GM21390 (cell line): ENCODE measurements around the gene DGKD.

Experiments used
- ATAC-seq: cut with Tn5 transposase; IDR thresholded peaks from one replicate; pipeline ENCODE4 v1.9.1; 2021; ENCODE audit not compliant: unreplicated experiment

The DGKD gene

DNA sequence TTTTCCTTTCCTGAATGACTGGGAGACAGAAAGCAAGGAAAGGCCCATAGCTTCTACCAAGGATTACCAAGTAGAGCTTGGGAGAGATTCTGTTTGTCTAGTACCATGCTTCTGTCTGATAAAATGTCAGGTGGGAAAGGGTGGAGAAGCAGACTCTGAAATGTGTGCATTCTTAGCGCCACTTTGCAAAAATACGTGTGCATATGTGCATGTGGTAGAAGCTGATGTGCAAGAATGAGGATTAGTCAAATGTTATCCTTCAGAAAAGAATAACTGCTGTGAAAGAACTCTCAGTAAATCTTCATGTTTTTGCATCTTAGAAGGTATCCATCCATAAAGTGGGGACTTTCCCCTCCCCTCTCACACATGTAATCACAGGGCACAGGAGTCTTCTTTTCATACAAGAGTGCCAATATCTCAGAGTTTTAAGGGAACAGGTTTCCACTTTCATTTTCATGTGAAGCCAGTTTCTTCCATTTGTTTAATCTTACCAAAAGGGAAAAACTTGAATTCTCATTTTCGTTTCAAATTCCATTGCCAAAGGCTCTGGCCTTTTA is 15.4 kb upstream of the DGKD start:
- ATAC-seq = no peak

GRCh38 chr2:233339427-233339826 is 14.9 kb upstream of the DGKD start:
- no peak for ATAC-seq

DNA sequence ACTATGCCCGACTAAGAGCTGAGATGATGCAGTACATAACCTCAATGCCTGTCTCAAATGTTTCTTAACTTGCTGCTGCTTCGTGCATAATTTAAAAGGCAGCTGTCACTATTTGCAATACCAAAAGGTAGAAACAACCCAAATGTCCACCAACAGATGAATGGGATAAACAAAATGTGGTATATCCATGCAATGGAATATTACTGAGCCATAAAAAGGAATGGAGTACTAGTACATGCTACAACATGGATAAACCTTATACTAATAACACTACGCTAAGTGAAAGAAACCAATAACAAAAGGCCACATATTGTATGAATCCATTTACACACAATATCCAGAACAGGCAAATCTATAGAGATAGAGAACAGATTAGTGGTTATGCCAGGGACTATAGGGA is 13.0 kb upstream of the DGKD start:
- ATAC-seq = no peak

GRCh38 chr2:233342301-233342700 is 12.0 kb upstream of the DGKD start:
- ATAC-seq = no peak

GRCh38 chr2:233343171-233343705 is 11.1 kb upstream of the DGKD start:
- ATAC-seq = no peak

GRCh38 chr2:233346376-233346775 is 7.9 kb upstream of the DGKD start:
- ATAC-seq = no peak

DNA sequence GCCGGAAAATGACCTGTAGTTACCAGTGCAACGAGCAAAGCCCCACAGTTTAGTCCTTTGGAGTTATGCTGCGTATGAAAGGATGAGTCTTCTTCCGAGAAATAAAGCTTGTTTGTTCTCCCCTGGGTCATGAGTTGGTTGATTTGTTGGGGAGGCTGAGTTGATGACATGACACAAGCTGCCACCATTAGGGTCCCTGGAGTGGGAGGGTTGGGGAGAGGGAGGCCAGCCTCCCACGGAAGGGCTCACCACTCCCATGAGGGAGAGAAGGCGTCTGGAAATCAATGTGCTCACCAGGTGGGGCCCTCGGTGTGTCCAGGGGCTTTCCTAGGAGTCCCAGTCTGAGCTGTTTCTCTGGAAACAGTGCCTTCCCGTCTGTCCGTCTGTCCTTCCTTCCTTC is 7.4 kb upstream of the DGKD start:
- no peak for ATAC-seq

GRCh38 chr2:233349005-233349998 is 5.0 kb upstream of the DGKD start:
- ATAC-seq = peak; percentile 57

DNA sequence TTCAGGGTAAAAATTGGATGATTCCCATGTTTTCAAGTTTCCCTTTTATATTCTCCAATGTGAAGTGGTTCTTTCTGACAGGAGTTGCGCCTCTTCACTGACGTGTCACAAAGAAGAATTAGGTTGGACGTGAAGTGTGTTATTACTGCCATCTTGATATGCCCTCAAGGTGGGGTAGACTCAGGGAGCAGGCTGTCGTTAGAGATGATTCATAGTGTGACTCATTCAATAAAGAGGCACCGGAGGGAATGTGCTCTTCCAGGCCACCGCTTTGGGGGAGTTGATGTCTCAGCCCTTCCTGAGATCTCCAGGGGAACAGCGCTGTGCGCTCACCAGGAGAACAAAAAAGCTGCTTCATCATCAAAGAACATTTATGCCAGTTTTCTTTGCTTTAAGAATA is 3.6 kb upstream of the DGKD start:
- ATAC-seq = no peak

DNA sequence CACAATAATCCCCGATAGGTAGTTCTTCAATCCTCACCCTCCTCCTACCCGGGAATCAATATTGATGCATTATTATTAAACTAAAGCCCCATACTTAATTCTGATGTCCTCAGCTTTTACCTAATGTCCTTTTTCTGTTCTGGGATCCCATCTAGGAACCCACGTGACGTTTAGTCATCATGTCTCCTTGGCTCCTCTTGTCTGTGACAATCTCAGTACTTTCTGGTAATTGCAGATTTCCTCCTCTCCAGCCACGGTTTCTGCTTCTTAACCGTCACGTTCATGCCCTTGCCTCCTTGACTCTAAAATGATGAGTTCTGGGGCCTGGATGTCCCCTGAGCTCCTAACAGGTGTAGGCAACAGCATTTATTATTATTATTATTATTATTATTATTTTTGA is 2.9 kb upstream of the DGKD start:
- ATAC-seq = no peak

- ATAC-seq = no peak
Measured at GRCh38 chr2:233352141-233352842, 2.0 kb upstream of the DGKD start.

DNA sequence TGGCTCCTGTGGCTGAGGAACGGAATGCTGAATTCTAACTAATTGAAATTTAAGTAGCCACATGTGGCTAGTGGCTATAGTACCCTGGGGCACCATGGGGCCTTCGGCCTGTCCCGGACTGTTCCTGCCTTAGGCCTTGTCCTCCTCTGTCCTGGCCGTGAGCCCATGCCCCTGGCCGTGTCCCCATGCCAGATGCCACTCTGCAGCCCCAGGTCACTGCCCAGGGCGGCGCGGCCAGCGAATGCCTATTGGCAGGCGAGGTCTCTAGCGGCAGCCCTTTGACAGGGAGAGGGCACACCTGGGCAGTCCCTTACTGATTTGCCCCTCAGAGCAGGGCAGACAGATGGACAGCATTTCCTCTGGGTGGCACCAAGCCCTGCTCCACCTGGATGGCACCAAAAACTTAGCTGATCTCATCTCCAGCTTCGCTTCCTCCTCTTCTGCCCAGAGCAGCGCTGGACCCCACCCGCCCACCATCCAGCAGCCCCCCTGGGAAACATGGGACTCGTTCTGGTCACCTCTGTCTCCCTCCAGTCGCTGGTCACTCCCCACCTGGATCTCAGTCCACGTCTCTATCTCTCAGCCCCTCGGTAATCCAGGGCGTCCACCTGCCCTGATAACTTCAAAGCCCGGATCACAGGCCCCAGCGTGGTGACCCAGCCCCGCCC is 1.1 kb upstream of the DGKD start:
- no peak for ATAC-seq

DNA sequence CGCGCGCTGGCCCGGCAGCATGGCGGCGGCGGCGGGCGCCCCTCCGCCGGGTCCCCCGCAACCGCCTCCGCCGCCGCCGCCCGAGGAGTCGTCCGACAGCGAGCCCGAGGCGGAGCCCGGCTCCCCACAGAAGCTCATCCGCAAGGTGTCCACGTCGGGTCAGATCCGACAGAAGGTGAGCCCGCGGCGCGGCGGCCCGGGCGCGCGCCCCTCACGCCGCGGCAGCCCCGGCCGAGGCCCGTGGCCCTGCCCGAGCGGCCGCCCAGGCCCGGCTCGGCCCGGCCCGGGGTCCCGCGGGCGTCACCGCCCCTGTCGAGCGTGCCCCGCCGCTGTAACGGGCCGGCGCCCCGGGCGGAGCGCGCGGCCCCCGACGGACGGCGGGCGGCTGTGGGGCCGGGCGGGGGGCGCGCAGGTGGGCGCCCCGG is 218 bp downstream of the DGKD start:
- peak; percentile 38 for ATAC-seq

GRCh38 chr2:233354971-233355574 is 779 bp downstream of the DGKD start:
- ATAC-seq = no peak

- no peak for ATAC-seq
Measured at GRCh38 chr2:233355916-233356315, 1.6 kb downstream of the DGKD start.

- ATAC-seq = no peak
Measured at GRCh38 chr2:233356546-233357308, 2.4 kb downstream of the DGKD start.

DNA sequence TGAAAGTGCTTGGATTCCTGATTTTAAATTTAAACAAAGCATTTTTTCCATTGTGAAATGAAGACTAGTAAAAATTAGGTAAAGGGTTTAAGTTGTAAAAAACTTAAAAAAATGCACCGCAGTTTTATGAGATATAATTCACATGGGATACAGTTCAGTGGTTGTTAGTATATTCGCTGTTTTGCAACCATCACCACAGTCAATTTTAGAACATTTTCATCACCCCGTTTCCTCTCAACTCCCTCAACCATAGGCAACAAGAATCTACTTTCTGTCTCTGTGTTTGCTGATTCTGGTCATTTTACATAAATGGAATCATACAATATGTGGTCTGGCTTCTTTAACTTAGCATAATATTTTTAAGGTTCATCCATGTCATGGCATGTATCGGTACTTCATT is 4.0 kb downstream of the DGKD start:
- no peak for ATAC-seq

DNA sequence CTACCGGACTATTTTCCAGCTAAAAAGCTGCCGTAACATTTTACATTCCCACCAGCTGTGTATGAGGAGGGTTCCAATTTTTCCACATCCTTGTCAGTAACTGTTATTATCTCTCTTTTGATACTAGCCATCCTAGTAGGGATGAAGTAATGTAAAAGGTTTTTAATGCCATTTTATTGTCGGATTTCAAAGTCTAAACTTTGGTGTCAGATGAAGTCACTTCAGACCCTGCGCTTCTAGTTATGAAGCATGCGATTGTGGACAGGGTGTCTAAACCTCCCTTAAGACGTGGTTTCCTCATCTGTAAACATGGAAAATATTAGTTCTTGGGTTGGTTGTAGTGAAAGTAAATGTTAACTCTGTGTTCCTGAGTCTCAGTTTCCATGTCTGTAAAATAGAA is 4.7 kb downstream of the DGKD start:
- no peak for ATAC-seq

- ATAC-seq = no peak
Measured at GRCh38 chr2:233359823-233360222, 5.5 kb downstream of the DGKD start.

DNA sequence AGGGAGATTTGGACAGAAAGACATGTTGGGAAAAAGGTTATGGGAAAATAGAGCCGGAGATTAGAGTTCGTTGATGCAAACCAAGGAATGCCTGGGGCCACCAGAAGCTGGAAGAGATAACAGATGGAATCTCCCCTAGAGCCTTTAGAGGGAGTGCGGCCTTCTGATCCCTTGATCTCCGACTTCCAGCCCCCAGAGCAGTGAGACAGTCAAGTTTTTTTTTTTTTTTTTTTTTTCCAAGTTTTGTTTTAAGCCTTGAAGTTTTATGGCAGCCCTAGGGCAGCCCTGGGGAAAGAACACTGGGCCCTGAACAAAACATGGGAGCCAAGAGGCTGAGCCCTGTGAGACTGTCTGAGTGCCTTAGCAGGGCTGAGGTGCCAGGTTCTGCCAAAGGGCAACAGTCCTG is 6.5 kb downstream of the DGKD start:
- ATAC-seq = no peak
